GM18907 (cell line): ENCODE data around the gene SMIM14.
"Not testable (repeated sequence)": the region's sequence is repeated elsewhere in the genome, so short reads cannot be mapped to it uniquely, and the experiment has no call there.

Source experiments
- ATAC-seq: cut with Tn5 transposase; IDR thresholded peaks from one replicate; pipeline ENCODE4 v1.9.1; 2021; ENCODE audit warnings: mild to moderate bottlenecking, moderate library complexity; ENCODE audit not compliant: unreplicated experiment

SMIM14 gene

DNA sequence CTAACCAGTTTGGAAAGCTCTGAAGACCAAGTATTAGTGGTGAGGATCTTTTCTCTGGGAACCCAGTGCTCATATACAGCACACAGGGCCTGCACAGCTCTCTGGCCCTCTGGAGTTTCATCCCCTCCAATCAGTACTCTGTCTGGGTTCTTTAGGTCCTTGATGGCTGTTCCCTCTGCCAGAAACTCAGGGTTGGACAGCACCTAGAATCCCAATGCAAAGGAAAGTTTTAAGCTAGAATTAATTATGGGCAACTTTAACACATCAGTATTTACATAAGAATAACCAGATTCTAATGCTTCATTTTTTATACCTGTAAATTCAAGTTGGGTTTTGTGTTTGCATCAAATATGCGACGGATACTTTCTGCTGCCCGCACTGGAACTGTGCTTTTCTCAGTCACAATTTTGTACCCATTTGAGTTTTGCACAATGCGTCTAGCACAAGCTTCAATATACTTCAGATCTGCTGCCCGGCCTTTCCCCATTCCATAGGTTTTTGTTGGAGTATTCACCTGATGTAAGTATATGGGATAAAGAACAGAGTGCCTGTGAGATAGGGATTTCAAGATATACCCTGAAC, 128.2 kb downstream of the SMIM14 start:
- no peak for ATAC-seq

GRCh38 chr4:39505581-39505980, 133.1 kb downstream of the SMIM14 start:
- ATAC-seq = no peak

GRCh38 chr4:39504538-39504937, 134.1 kb downstream of the SMIM14 start:
- no peak for ATAC-seq

- ATAC-seq = not testable (repeated sequence)
Measured at GRCh38 chr4:39502664-39503035, 136.0 kb downstream of the SMIM14 start.

GRCh38 chr4:39502019-39502663, 136.5 kb downstream of the SMIM14 start:
- ATAC-seq = no peak

GRCh38 chr4:39498727-39499020, 140.0 kb downstream of the SMIM14 start:
- no peak for ATAC-seq

- ATAC-seq = no peak
Measured at GRCh38 chr4:39497909-39498726, 140.5 kb downstream of the SMIM14 start.
